ENCODE measurements around the gene HIF1AN.

The HIF1AN gene

DNA sequence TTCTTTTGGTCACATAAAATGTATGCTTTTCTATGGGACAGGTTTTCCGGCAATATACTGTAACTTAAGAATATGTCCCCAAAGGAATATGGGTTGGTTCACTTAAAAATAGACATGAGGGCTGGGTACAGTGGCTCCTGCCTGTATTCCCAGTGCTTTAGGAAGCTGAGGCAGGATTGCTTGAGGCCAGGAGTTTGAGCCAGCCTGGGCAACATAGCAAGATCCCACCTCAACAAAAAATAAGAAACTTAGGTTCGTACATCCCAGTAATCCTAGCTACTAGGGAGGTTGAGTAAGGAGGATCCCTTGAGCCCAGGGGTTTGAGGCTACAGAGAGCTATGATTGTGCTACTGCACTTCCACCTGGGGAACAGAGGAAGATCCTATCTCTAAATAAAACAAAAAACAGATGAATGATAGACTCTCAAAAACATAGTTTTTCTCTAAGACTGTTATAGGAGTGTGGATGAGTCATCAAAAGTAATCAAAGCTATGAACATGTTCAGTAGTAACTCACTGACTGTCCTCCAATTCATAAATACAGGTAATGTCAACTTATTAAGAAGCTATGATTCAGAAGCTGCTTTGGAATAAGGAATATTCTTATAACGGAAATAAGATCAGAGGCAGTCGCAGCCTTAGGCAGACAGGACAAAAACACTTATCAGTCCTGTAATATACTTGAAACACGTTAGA is 13.5 kb upstream of the HIF1AN start:
- DNase-seq, result no peak

DNA sequence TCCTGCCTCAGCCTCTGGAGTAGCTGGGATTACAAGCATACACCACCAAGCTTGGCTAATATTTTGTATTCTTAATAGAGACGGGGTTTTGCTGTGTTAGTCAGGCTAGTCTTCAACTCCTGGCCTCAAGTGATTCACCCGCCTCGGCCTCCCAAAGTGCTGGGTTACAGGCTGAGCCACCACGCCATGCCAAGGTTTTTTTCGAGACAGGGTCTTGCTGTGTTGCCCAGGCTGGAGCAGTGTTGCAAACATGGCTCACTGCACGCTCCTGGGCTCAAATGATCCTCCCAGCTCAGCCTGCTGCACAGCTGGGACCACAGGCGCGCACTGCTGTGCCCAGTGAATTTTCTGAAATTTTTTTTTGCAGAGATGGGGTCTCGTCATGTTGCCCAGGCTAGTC is 12.8 kb upstream of the HIF1AN start:
- DNase-seq, result no peak

DNA sequence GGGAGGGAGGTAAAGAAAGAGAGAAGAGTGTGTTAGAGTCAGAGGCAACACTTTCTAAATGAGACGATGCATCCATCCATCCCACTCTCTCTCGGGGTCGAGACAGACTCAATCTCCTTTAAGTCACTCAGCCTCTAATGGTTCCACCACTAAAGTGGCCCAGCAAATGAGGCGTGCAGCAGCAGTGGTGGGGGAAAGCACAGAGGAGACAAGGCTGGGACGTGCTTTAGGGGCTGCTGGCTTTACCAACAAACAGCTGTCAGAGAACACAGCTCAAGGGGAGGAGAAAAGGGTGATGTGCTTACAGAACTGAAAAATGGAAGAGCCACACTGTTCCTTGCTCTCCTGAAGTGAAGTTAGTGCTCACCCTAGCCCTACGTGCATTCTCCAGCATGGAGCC is 11.5 kb upstream of the HIF1AN start:
- DNase-seq, result no peak

DNA sequence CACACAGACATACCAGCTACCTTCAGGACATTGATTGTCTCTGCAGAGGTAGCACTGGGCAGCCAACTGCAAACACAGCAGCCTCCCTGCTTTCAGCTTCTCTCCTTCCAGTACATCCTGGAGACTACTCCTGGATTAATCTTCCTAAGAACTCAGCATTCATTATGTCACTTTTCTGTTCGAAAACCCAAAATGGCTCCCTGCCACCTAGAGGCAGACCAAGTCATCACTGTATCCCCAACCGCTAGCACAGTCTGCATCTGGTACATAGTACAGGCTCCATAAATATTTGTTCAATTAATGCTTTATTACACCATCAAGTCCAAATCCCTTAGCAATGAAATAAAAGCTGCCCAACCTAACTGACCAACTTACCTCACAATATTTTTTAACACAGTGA is 11.1 kb upstream of the HIF1AN start:
- DNase-seq, result no peak

DNA sequence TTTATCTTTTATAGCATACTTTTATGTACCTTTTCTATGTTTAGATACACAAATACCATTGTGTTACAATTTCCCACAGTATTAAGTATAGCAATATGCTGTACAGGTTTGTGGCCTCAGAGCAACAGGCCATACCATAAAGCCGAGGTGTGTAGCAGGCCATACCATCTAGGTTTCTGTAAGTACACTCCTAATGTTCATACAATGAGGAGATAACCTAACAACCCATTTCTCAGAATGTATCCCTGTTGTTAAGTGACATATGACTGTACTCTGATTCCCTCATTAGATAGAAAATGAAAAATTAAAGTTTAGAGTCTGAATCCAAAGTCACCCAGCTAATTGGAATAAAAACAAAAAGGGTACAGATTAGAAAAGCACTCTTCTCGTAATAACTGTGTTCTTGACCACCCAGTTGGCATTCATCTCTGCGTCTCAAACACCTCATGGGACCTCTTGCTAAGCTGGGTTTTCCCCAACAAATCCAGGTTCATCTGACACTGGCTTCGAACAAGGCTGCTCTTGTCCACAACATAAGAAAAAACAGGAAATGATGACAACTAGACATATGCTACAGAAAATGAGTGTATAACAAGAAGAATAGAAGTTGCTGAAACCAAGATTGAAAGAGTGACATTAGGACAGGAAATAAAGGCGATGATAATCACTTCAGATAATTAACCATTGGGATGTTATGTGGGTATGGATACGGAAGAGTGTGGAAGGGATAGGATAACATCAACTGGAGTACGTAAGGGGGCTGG is 7.4 kb upstream of the HIF1AN start:
- DNase-seq, result no peak

DNA sequence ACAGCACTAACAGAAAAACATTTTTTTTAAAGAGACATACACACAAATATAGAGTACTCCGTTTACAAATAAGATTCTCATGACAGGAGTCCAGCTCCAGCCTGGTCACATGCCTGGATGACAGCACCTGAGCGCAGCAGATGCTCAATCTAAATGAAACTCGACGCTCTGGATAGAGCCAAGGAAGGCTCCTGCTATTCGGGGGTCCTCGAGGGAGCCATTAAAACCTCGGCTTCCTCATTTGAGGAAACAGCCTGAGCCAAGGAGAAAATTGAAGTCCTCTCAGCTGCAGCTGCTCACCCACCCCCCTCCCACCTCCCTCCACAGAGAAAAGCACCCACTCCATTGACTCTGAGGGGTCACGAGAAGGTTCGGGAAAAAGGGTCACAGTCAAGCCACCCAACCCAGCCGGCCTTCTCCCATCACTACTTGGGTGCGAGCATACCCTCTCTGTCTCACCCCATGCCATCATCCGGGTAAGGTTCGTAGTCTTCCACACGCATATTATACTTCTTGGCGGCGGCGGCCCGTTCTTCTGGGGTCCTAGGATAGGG is 6.7 kb upstream of the HIF1AN start:
- no peak for DNase-seq

DNA sequence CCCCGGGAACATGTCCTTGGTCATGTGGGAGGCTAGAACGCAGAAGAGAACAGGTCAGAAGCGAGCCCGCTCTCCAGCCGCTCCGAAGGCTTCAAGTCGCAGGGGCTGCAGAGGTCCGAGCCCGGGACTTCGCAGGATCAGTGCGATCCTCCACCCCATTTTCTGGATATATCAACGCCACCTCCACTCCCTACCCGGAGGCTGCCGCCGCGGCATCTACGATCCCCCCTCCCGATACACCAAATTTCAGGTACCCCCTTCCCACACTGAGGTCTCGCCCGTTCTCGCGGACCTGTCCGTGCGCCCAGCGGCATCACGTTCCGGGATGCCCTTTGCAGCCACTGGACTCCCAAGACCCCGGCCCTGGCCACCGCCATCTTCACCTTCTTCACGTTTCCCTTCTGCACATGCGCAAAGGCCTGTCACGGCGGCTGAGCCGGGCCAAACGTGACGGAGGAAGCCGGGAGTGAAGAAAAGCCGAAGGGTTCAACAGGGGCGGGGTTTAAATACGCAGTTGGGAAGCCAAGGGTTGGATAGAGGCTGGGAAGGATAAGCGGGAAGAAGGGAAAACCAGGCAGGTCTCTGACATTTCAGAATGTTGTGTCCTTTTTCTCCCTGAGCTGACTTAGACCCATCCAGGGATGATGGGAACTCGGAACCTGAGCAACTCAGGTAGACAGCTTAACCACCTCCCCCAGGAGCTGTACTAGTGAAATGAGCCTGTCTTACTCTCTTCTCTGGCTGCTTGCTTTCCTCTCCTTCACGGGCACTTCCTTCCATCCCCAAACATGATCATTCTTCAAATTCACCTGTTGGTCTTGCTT is 6.1 kb upstream of the HIF1AN start, which contains the start of gene NDUFB8:
TSS of gene NDUFB8 (minus strand) at position 397 of the 824 bp plus-strand sequence. CDS start at position 377, 20 bp downstream.
- peak; percentile 82 for DNase-seq

DNA sequence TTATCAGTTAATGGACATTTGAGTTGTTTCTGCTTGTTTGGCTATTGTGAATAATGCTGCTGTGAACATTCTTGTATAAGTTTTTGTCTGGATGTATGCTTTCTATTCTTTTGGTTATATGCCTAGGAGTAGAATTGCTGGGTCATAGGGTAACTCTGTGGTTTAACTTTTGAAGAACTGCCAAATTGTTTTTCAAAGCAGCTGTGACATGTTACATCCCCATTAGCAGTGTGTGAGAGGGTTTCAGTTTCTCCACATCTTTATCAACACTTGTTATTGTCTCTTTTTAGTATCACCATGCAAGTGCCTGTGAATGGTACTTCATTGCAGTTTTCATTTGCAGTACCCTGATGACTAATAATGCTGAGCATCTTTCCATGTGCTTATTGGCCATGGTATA is 4.0 kb upstream of the HIF1AN start:
- DNase-seq, result no peak

DNA sequence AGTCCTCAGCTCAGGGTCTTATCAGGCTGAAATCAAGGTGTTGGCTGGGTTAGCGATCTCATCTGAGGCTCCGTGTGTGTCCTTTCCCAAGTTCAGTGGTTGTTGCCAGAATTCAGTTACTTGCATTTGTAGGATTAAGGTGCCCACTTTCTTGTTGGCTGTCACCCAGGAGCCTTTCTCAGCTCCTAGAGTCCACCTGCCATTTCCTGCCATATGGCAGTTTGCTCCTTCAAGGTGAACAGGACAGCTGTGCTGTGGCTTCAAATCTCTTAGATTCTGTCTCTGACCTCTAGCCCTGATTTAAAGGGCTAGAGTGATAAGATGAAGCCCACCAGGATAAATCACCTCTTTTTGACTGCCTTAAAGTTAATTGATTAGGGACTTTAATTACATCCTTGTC is 1.0 kb upstream of the HIF1AN start:
- no peak for DNase-seq

DNA sequence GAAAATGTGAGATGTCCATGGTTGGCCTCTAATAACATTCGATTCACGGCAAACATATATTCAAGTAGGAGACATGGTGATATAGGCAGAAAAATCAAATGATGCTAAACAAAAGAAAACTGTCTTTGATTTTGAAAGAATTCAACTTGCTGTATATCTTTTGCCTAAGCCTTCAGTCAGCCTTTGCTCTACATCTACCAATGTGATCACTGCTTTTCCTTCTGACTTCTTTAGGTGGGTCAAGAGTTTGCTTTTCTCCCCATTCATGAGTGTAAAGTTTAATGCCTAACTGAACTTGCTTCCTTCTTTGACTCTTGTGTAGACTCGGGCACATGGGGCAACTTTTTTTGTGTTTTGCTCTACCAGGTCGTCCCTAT is 417 bp upstream of the HIF1AN start:
- no peak for DNase-seq

DNA sequence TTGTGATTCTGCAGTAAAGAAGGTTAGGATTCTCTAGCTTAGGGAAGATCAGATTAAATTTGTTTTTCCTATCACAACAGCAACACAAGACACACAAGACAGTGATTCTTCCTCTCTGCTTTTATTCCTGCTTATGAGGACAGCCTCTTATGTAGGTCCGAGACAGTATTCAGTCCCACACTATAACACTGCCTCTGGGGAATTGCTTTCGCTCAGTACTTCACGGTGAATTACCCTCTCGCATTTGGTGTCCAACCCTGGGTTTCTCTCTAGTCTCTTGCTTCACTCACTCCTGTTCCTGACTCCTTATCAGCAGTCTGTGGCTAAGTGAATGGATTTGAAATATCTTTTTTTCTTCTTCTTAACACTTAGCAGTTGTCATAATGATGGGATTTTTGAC is 1.7 kb downstream of the HIF1AN start:
- DNase-seq, result no peak

DNA sequence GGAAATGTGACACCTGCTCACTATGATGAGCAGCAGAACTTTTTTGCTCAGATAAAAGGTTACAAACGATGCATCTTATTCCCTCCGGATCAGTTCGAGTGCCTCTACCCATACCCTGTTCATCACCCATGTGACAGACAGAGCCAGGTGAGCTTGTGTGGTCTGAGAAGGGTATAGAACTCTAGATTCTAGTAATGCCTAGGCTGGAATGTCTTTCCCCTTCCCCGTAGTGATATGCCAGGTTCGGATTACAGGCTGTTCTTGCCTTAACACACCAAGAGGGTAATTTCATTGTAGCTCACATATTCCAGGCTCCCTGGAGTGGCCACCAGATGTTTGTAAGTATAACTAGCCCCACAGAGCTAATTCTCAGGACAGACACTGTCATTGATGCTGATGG is 9.2 kb downstream of the HIF1AN start:
- no peak for DNase-seq

DNA sequence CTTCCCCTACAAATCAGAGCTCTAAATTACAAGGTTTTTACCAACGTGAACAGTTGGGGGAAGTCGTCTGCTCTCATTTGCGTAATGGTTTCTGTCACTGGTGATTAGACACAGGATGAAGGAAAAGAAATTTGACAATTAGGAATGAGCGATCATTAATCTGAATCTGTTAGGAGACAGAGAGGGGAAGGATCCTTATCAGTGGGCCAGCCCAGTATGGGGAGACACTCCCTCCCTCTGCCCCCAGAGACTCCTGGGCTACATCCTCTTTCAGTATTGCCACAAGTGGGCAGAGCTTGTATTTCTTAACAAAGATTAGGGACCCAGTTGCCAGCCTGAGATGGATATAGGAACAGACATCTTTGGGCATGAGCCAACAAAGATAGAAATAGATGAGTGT is 15.5 kb downstream of the HIF1AN start:
- DNase-seq, result no peak

DNA sequence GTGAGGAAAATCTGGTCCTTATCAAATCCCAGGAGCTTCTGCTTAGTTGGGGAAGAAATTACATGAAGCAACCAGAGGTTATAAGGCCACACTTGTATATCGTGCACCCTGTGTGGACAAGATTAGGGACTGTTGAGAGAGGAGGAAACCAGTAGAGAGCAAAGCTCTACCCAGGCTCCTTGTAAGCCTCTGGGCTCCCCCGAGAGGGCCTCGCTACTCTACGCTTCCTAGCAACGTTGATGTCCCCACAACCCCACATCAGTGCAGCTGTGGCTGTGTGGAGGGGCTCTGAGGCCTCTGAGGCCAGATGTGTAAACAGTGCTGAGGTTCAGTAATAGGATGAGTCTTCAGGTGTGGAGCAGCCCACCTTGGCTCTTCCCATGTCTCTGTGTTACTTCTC is 16.0 kb downstream of the HIF1AN start:
- no peak for DNase-seq

DNA sequence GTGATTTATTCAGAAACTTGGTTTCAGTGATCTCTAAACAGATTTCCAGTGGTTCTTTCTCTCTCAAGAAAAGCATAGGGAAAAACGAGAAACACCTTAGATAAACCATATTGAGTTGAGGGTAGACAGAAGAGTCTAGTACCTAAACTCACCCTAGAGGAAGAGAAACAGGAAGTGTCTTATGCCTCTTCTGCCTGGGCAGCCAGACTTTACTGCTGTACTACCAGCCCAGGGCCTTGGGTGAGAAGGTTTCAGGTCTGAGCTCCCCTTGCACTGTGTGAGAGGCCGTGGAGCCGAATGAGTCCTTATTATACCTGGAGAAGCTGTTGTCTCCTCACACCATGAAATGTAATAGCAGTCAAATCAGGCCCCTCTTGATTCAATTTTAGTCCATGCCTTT is 18.2 kb downstream of the HIF1AN start:
- DNase-seq, result no peak

DNA sequence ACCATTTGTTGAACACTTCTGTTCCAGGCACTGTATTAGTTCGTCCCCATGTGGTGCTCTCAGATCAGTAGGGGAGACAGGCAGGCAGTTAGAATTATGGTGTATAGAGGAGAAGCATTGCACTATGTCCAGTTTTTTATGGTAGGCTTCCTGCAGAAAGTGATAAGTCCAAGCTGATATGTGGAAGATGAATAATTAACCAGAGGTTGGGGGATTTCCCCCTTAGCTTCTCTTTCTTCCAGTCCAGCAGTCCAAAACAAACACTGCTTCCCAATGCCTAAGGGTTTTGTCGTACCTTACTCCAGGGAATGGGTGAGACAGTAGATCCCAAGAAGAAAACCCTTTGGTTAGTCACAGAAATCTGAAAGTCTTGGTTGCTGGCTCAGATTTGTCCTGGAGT is 19.2 kb downstream of the HIF1AN start:
- no peak for DNase-seq

DNA sequence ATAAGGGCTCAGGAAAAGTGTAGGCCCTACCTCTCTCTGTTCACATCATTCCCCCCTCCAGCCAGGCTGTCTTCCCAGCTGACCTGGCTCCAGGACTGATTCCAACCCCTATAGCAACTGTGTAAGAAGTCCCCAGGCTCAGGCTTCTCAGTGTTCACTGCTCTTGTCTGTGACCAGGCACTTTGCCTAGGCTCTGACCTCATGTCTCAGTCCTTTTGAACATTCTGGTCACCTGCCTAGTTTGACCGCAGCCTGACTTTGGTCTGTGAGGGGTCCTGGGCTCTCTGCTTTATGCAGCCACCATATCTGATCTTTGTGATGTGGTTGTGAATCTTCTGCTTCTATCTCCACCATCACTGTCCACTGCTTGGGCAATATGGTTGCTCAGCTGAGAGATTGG is 24.5 kb downstream of the HIF1AN start:
- DNase-seq, result no peak

DNA sequence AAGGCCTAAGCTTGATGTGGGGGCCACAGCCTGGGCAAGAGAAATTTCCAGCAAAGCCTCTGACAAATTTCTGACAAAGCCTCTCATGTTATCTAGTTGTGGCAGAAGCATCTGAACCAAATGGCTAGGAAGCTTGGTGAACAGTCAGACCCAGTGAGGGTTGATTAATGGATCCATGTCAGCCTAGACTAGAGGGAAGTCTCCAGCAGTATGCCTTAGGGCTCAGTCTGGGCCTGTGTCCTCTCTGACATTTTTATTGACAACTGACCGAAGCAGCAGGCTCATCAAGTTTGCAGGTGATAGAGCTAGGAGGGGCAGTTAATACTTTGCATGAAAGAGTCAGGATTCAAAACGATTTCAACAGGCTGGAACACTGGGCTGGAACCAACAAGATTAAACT is 25.3 kb downstream of the HIF1AN start:
- DNase-seq, result no peak

DNA sequence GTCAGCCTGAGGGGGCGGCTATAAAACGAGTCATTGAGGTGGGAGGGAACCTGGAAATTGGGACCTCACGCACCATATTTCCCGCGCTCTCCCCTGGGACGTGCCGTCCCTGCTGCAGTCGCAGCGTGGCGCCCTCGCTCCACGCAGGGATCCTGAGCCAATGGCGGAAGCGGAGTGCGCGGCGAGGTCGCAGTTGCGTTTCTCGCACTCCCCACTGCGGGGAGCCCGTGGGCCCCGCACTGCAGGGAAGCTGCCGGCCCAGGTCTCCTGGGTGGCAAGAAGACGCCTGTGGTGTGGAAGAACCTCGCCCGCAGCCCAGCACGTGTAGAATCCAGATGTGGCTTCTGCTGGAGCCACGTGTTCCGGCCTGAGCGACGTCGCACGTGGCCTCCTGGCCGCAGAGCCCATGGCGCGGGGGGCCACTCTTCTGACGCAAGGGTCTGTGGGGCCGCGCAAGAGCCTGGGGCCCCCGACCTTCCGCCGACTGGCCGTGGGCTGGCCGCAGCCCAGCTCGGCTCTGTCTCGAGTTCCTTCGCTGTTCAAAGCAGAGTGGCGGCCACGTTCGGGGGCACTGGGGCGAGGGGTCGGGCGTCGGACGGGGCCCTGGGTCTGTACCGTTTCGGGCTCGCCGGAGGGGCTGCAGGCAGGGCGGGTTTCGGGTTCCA is 26.4 kb downstream of the HIF1AN start:
- DNase-seq, result no peak

DNA sequence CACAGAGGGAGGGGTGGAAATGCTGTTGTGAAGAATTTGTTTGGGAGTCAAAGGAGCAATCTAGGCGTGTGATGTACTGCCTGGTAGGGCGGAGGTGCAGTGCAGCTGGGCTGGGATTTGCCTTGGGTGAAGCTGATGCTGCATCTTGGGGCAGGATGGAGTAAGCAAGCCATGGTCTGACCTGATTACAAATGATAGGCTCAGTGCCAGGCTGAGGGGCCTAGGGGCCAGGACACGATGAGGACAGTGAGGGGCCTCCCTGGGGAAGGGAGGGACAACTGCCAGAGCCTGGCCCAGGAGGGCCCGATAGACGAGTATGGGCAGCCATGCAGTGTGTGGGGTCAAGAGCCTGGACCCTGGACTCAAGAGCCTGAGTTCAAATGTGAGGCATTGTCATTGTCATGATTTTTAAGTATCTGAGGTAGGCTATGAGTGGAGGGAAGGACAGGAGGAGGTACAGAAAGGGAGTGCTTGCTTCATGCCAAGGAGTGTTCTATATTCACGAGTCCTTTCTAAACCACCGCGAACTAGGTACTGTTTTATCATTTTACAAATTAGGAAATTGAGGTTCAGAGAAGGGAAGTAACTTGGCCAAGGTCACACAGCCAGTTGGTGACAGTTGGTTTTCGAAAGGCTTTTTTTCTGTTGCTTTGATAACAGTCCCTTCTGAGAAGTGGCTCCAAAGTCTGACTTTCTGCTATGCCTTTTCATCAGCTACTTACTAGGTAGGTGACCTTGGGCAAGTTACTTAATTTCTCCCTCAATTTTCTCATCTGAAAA is 29.7 kb downstream of the HIF1AN start:
- DNase-seq, result no peak

DNA sequence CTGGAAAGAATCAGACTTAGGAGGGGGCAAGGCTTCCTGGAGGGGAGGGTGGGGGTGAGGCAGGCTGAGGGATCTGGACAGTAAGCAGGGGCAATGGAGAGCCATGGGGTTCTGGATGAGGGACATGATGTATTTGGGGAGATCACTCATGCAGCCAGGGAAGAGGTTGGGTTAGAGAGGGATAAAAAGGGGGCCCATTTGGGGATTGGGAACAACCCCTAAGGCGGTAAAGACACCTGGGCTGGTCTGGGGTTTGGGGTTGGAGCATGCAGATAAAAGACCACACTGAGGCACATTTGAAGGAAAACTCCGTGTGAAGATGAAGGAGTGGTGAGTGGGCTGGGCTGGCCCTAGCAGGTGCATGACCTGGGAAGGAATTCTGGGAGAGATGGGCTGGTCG is 30.8 kb downstream of the HIF1AN start:
- no peak for DNase-seq

DNA sequence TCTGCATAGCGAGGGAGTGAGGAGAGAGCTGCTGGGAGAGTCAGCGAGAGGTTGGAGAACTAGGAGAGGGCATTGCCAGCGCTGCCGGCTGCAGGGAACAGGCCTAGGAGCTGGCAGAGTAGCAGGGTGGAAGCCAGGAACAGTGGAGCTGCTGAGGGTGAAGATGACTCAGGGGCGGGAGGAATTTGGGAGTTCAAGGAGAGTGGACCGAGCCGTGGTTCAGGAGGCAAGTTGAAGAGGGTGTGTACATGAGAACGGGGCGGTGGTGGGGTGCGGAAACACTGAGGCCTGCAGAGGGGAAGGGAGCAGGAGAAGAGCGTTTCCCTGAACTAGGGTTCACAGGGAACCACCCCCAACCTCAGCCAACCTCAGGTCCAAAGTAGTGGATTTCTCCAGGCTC is 31.5 kb downstream of the HIF1AN start:
- DNase-seq, result no peak
